ENCODE data around the gene PRAMEF15. TPM values are rescaled to one million over a fixed set of nuclear protein-coding genes. Genes with fewer than 3 reads are reported as not detected.

Gene PRAMEF15
- total RNA-seq = not detected in 2 replicates

GRCh38 chr1:13315281-13315680 is at the start of gene PRAMEF15:
Gene PRAMEF15 (plus strand): TSS chr1:13315581. CDS start chr1:13318408, 2,827 bp downstream.

GRCh38 chr1:13285037-13285436 is 30.3 kb upstream of the PRAMEF15 start, which contains the start of gene PRAMEF8:
Gene PRAMEF8 (minus strand): TSS chr1:13285137. CDS start chr1:13284091, 1,046 bp downstream.

GRCh38 chr1:13303239-13303638 is 12.1 kb upstream of the PRAMEF15 start, which contains the start of gene PRAMEF33:
Gene PRAMEF33 (plus strand): TSS chr1:13303539. CDS start chr1:13305955, 2,416 bp downstream.

GRCh38 chr1:13347034-13347433 is 31.7 kb downstream of the PRAMEF15 start, which contains the start of gene PRAMEF14:
Gene PRAMEF14 (minus strand): TSS chr1:13347134. CDS start chr1:13345314, 1,820 bp downstream.

Other genes with a start within 250 kb of the PRAMEF15 start
- gene PRAMEF25, start 244.8 kb upstream of the PRAMEF15 start, total RNA-seq = not detected in 2 replicates
- gene HNRNPCL2, start 198.7 kb upstream of the PRAMEF15 start, total RNA-seq = not detected in 2 replicates
- not detected in 2 replicates for gene PRAMEF26, start 159.6 kb upstream of the PRAMEF15 start, total RNA-seq
- gene HNRNPCL4, start 149.9 kb upstream of the PRAMEF15 start, total RNA-seq = not detected in 2 replicates
- not detected in 2 replicates for gene PRAMEF9, start 143.7 kb upstream of the PRAMEF15 start, total RNA-seq
- gene PRAMEF13, start 114.2 kb upstream of the PRAMEF15 start, total RNA-seq = not detected in 2 replicates
- gene PRAMEF18, start 89.4 kb upstream of the PRAMEF15 start, total RNA-seq = not detected in 2 replicates
- gene PRAMEF5, start 61.4 kb upstream of the PRAMEF15 start, total RNA-seq = not detected in 2 replicates
- not detected in 2 replicates for gene PRAMEF8, start 30.4 kb upstream of the PRAMEF15 start, total RNA-seq
- not detected in 2 replicates for gene PRAMEF33, start 12.0 kb upstream of the PRAMEF15 start, total RNA-seq
- not detected in 2 replicates for gene PRAMEF14, start 31.6 kb downstream of the PRAMEF15 start, total RNA-seq
- gene PRAMEF19, start 56.4 kb downstream of the PRAMEF15 start, total RNA-seq = not detected in 2 replicates
- not detected in 2 replicates for gene PRAMEF17, start 74.1 kb downstream of the PRAMEF15 start, total RNA-seq
- gene PRAMEF20, start 94.9 kb downstream of the PRAMEF15 start, total RNA-seq = not detected in 2 replicates
- gene LRRC38, start 198.4 kb downstream of the PRAMEF15 start, total RNA-seq = 0.38 TPM in 1 of 2 replicates, not detected in the other

Measured in endothelial cell of coronary artery (primary cell).